HCT116 (cell line): Measurements from ENCODE around the gene IQSEC3. TPM values are rescaled to one million over a fixed set of nuclear protein-coding genes. Genes with fewer than 3 reads are reported as not detected.

Experiments used
- ATAC-seq: fragments of 200-7000 bp; cut with Tn5 transposase; 2 replicates; pipeline ENCODE4 v1.9.1; 2020; ENCODE audit warnings: mild to moderate bottlenecking, moderate library complexity
- BruUV-seq: library from RNA; stranded (reverse); fragments of 400-500 nt; replicated peaks from 2 replicates; lab custom pipeline; 2021; lab: Mats Ljungman, UMichigan
- CTCF ChIA-PET: fragments of 300-600 bp; sonication (Branson Sonifier 250); formaldehyde crosslinking; loops from one replicate; lab custom pipeline; 2021; ENCODE audit warnings: antibody characterized with exemption; lab: Charles Lee
- POLR2A ChIA-PET: fragments of 300-600, 350-600 bp; sonication (Branson Sonifier 250); formaldehyde crosslinking; loops from one replicate; lab custom pipeline; 2021; ENCODE audit warnings: antibody characterized with exemption; lab: Charles Lee
- RAD21 ChIA-PET, 2 experiments: fragments of 300-600 bp; sonication (Branson Sonifier 250); formaldehyde crosslinking; loops; one replicate each; lab custom pipeline; 2023; ENCODE audit warnings: low total read pairs in 2 of 2; ENCODE audit not compliant: uncharacterized antibody in 2 of 2, unreplicated experiment in 2 of 2, low non-redundant PET in 1 of 2; lab: Charles Lee
- DNase-seq: peaks from one replicate; pipeline ENCODE4 v3.0.0-alpha.2; 2010; ENCODE audit warnings: low read depth, low spot score
- H2AFZ ChIP-seq: fragments of 200-600 bp; shearing (Covaris generic), sonication (generic); 2 replicates; pipeline ENCODE4 v1.6.1; 2017; ENCODE audit warnings: low read depth, mixed run types, mixed read lengths, antibody characterized with exemption, low read length; ENCODE audit not compliant: poor library complexity, severe bottlenecking
- H3K27ac ChIP-seq: 2 replicates; pipeline ENCODE4 v1.5.1; 2012; ENCODE audit warnings: low read depth, low read length
- H3K27me3 ChIP-seq: fragments of 200-600 bp; sonication (generic); 2 replicates; pipeline ENCODE4 v1.6.1; 2016; ENCODE audit warnings: mixed run types, low read length, mixed read lengths; ENCODE audit not compliant: insufficient read depth
- H3K36me3 ChIP-seq, 2 experiments: fragments of 200-500 bp in 1 of 2; fragments of 200-600 bp in 1 of 2; sonication (Bioruptor generic) in 1 of 2; sonication (generic) in 1 of 2; 2 replicates each; pipeline versions ENCODE4 v1.5.1 to v1.6.1; 2014 to 2016; ENCODE audit warnings: low read length in 2 of 2, inconsistent platforms in 1 of 2, mixed read lengths in 1 of 2, mixed run types in 1 of 2; ENCODE audit not compliant: insufficient read depth in 2 of 2, control insufficient read depth in 1 of 2
- H3K4me1 ChIP-seq, 2 experiments: fragments of 200-600 bp in 1 of 2; sonication (generic) in 1 of 2; 2 replicates each; pipeline versions ENCODE4 v1.5.1 to v1.6.1; 2012 to 2017; ENCODE audit warnings: low read length in 2 of 2, inconsistent platforms in 1 of 2, mild to moderate bottlenecking in 1 of 2, mixed read lengths in 1 of 2, mixed run types in 1 of 2, moderate library complexity in 1 of 2; ENCODE audit not compliant: insufficient read depth in 2 of 2, control insufficient read depth in 1 of 2
- H3K4me2 ChIP-seq: fragments of 200-600 bp; sonication (generic); 2 replicates; pipeline ENCODE4 v1.6.1; 2017; ENCODE audit warnings: mixed run types, low read length, mixed read lengths
- H3K4me3 ChIP-seq, 2 experiments: fragments of 200-600 bp in 1 of 2; sonication (generic) in 1 of 2; replicated peaks in 1 of 2; 2 replicates each; pipeline ENCODE4 v1.5.1; 2011 to 2016; ENCODE audit warnings: low read length in 2 of 2, control low read depth in 1 of 2, low read depth in 1 of 2, mild to moderate bottlenecking in 1 of 2, mixed read lengths in 1 of 2, mixed run types in 1 of 2
- H3K79me2 ChIP-seq: fragments of 200-600 bp; sonication (generic); 2 replicates; pipeline ENCODE4 v1.6.1; 2017; ENCODE audit warnings: mild to moderate bottlenecking, mixed run types, low read length, moderate library complexity, mixed read lengths; ENCODE audit not compliant: insufficient read depth
- H3K9ac ChIP-seq: fragments of 200-600 bp; sonication (generic); 2 replicates; pipeline ENCODE4 v1.6.1; 2016; ENCODE audit warnings: low read length, mixed read lengths
- H3K9me2 ChIP-seq: fragments of 200-600 bp; sonication (generic), shearing (Covaris generic); 2 replicates; pipeline ENCODE4 v1.6.1; 2017; ENCODE audit warnings: mixed run types, mild to moderate bottlenecking, moderate library complexity; ENCODE audit not compliant: insufficient read depth
- H3K9me3 ChIP-seq, 2 experiments: fragments of 200-500 bp in 1 of 2; fragments of 200-600 bp in 1 of 2; sonication (Bioruptor generic) in 1 of 2; sonication (generic) in 1 of 2; 2 replicates each; pipeline ENCODE4 v1.6.1; 2014 to 2017; ENCODE audit warnings: low read length in 2 of 2, mixed read lengths in 2 of 2, inconsistent platforms in 1 of 2, low read depth in 1 of 2, mild to moderate bottlenecking in 1 of 2, mixed run types in 1 of 2, moderate library complexity in 1 of 2; ENCODE audit not compliant: control insufficient read depth in 1 of 2, insufficient read depth in 1 of 2
- H4K20me1 ChIP-seq: fragments of 200-600 bp; sonication (generic), shearing (Covaris generic); 2 replicates; pipeline ENCODE4 v1.6.1; 2017; ENCODE audit warnings: mixed run types, mild to moderate bottlenecking, moderate library complexity; ENCODE audit not compliant: insufficient read depth
- CBX3 ChIP-seq: IDR thresholded peaks from 2 replicates; pipeline ENCODE4 v1.6.1; 2012; ENCODE audit warnings: low read depth
- CEBPB ChIP-seq: IDR thresholded peaks from 2 replicates; pipeline ENCODE4 v1.6.1; 2012; ENCODE audit warnings: low read depth
- EGR1 ChIP-seq: IDR thresholded peaks from 2 replicates; pipeline ENCODE4 v1.6.1; 2012; ENCODE audit warnings: low read depth
- ELF1 ChIP-seq: IDR thresholded peaks from 2 replicates; pipeline ENCODE4 v1.6.1; 2012; ENCODE audit warnings: low read depth, borderline replicate concordance
- EZH2 ChIP-seq: fragments of 200-600 bp; sonication (generic); IDR thresholded peaks from 2 replicates; pipeline ENCODE4 v1.6.1; 2017; ENCODE audit warnings: antibody characterized with exemption, mixed run types
- EZH2phosphoT487 ChIP-seq: fragments of 200-600 bp; IDR thresholded peaks from 2 replicates; pipeline ENCODE4 v1.6.1; 2018; ENCODE audit warnings: antibody characterized with exemption, borderline replicate concordance
- FOSL1 ChIP-seq: IDR thresholded peaks from 2 replicates; pipeline ENCODE4 v1.6.1; 2012; ENCODE audit warnings: low read depth
- JUND ChIP-seq: IDR thresholded peaks from 2 replicates; pipeline ENCODE4 v1.6.1; 2012
- POLR2A ChIP-seq: IDR thresholded peaks from 2 replicates; pipeline ENCODE4 v1.7.0; 2011; ENCODE audit warnings: borderline replicate concordance; ENCODE audit not compliant: insufficient read depth, insufficient read length; ENCODE audit errors: extremely low read depth
- RAD21 ChIP-seq: IDR thresholded peaks from 2 replicates; pipeline ENCODE4 v1.6.1; 2012; ENCODE audit warnings: low read depth, mild to moderate bottlenecking
- SRF ChIP-seq: IDR thresholded peaks from 2 replicates; pipeline ENCODE4 v1.6.1; 2012; ENCODE audit warnings: low read depth
- TCF7L2 ChIP-seq: IDR thresholded peaks from 2 replicates; pipeline ENCODE4 v1.7.0; 2011; ENCODE audit warnings: borderline replicate concordance, inconsistent platforms; ENCODE audit not compliant: insufficient read depth, insufficient read length; ENCODE audit errors: extremely low read depth
- ZBTB33 ChIP-seq: IDR thresholded peaks from 2 replicates; pipeline ENCODE4 v1.6.1; 2011; ENCODE audit warnings: mild to moderate bottlenecking, low read length, moderate library complexity; ENCODE audit not compliant: insufficient replicate concordance; ENCODE audit errors: extremely low read depth
- ZFX ChIP-seq: fragments of 450-650 bp; IDR thresholded peaks from 2 replicates; pipeline ENCODE4 v1.6.1; 2017
- intact Hi-C: fragments of 100-400 bp; cut with micrococcal nuclease; formaldehyde crosslinking; loops from 2 replicates; pipeline ENCODE4 v1.10.0; 2022
- total RNA-seq: library from RNA; stranded (reverse); gene quantifications from one replicate; pipeline ENCODE4 v1.2.1, GENCODE V29; 2021; ENCODE audit not compliant: unreplicated experiment
- TF ChIP-seq, protein P1 (sequence below), 3 experiments: fragments of 200-600 bp in 1 of 3; sonication (generic) in 1 of 3; IDR thresholded peaks in 2 of 3; conservative IDR thresholded peaks in 1 of 3; 2 replicates each; pipeline ENCODE4 v1.5.1; 2012 to 2017; ENCODE audit warnings: low read depth in 2 of 3, low read length in 2 of 3, antibody characterized with exemption in 1 of 3, borderline replicate concordance in 1 of 3, control low read depth in 1 of 3, mild to moderate bottlenecking in 1 of 3, mixed read lengths in 1 of 3, mixed run types in 1 of 3, moderate library complexity in 1 of 3; ENCODE audit not compliant: insufficient read depth in 1 of 3
- TF ChIP-seq, protein P2 (sequence below): IDR thresholded peaks from 2 replicates; pipeline ENCODE4 v1.6.1; 2012
- TF ChIP-seq, protein P3 (sequence below): IDR thresholded peaks from 2 replicates; pipeline ENCODE4 v1.6.1; 2012

Gene IQSEC3
- total RNA-seq, 1 experiment from 2014 or later, result not detected

DNA sequence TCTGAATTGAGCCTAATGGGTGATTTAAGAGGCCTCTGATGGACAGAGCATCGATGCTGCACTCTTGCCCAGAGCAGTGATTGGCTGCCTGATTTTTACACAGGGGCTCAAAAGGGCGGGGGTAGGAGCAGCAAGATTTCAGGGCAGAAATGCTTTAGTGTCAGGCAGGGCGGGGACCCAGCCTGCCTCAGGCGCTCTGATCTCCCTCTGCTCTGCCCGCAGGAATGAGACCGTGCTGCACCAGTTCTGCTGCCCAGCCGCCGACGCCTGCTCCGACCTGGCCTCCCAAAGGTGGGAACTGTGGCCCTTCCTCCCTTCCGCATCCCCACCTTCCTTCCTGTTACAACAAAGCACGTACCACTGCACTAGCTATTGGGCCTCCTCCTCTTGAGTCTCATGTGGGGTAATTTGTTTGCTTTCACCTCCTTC lies 32.4 kb downstream of the IQSEC3 start:
- no peak overlapping the region for H2AFZ ChIP-seq
- no peak for TF ChIP-seq RAD21
- TF ChIP-seq POLR2A, result no peak
- TF ChIP-seq ZBTB33, result no peak
- no peak for TF ChIP-seq EZH2phosphoT487
- no peak for TF ChIP-seq ELF1
- TF ChIP-seq EZH2, result no peak
- TF ChIP-seq CBX3, result no peak
- TF ChIP-seq, protein P1, sequence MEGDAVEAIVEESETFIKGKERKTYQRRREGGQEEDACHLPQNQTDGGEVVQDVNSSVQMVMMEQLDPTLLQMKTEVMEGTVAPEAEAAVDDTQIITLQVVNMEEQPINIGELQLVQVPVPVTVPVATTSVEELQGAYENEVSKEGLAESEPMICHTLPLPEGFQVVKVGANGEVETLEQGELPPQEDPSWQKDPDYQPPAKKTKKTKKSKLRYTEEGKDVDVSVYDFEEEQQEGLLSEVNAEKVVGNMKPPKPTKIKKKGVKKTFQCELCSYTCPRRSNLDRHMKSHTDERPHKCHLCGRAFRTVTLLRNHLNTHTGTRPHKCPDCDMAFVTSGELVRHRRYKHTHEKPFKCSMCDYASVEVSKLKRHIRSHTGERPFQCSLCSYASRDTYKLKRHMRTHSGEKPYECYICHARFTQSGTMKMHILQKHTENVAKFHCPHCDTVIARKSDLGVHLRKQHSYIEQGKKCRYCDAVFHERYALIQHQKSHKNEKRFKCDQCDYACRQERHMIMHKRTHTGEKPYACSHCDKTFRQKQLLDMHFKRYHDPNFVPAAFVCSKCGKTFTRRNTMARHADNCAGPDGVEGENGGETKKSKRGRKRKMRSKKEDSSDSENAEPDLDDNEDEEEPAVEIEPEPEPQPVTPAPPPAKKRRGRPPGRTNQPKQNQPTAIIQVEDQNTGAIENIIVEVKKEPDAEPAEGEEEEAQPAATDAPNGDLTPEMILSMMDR (IDR thresholded peaks at IDR 0.05 in 2 of 3, conservative IDR thresholded peaks at IDR 0.05 in 1 of 3; ENCODE audit: borderline replicate concordance in 1 of 3, insufficient read depth in 1 of 3, low read depth in 2 of 3, low read length in 2 of 3), result no peak
- TF ChIP-seq FOSL1, result no peak
- no peak for TF ChIP-seq ZFX
- no peak for TF ChIP-seq CEBPB
- TF ChIP-seq, protein P2, sequence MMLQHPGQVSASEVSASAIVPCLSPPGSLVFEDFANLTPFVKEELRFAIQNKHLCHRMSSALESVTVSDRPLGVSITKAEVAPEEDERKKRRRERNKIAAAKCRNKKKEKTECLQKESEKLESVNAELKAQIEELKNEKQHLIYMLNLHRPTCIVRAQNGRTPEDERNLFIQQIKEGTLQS, result no peak
- TF ChIP-seq, protein P3, sequence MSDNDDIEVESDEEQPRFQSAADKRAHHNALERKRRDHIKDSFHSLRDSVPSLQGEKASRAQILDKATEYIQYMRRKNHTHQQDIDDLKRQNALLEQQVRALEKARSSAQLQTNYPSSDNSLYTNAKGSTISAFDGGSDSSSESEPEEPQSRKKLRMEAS, result no peak
- TF ChIP-seq EGR1, result no peak
- no peak for TF ChIP-seq SRF
- no peak for TF ChIP-seq TCF7L2
- TF ChIP-seq JUND, result no peak
- ChIA-PET RAD21 (no interaction called here), CTCF (no interaction called here), POLR2A (no interaction called here)
- ATAC-seq, result no peak
- no peak overlapping the region for H3K4me3 ChIP-seq
- H3K9me3 ChIP-seq, result no peaks in the 10 kb centered on the region
- H3K4me2 ChIP-seq, result no peak overlapping the region
- H3K4me1 ChIP-seq, result peaks cover 0 to 10% of the 10 kb centered on the region in 2 experiments; a peak in 2 of 4 replicates
- DNase-seq, result no peak
- H3K79me2 ChIP-seq, result no peaks in the 10 kb centered on the region
- no peak overlapping the region for H3K9ac ChIP-seq
- H3K27ac ChIP-seq, result no peak overlapping the region
- no TSS peak for BruUV-seq
- no peaks in the 10 kb centered on the region for H4K20me1 ChIP-seq
- intact Hi-C loops, result no loop called here
- H3K9me2 ChIP-seq, result no peaks in the 10 kb centered on the region
- no peaks in the 10 kb centered on the region for H3K36me3 ChIP-seq
- H3K27me3 ChIP-seq, result peaks cover 33% of the 10 kb centered on the region; the same call in 1 of the 2 replicates
